ENCODE results near the gene PAX7.

The PAX7 gene

DNA sequence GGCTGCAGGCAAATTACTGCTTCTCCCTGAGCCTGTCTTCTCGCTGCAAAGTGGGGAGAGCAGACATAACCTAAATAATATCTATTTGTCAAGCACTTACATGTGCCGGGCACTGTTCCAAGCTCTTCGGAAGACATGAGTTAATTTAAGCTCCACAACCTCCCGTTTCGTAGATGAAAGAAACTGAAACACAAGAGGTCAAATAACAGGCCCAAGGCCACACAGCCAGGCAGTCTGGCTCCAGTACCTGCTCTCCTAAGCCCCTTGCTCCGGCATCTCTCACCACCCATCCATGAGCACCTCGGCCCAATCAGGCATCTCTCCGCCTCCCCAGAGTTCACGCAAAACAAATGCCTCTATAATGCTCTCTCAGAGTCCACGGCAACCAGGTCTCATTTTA lies 163.4 kb downstream of the PAX7 start:
- Histone ChIP-seq H3K4me3 (replicated peaks; ENCODE audit: low read depth, low read length) (no peak overlapping the region), H3K27me3 (replicated peaks; ENCODE audit: control insufficient read depth, insufficient read depth, low read length) (no peaks in the 10 kb centered on the region; the same call in 1 of the 2 replicates), H3K36me3 (ENCODE audit: control insufficient read depth, insufficient read depth, low read length) (no peaks in the 10 kb centered on the region)
- DNase-seq (ENCODE audit: extremely low read depth, insufficient read length), result no peak
- TF ChIP-seq, protein P1, sequence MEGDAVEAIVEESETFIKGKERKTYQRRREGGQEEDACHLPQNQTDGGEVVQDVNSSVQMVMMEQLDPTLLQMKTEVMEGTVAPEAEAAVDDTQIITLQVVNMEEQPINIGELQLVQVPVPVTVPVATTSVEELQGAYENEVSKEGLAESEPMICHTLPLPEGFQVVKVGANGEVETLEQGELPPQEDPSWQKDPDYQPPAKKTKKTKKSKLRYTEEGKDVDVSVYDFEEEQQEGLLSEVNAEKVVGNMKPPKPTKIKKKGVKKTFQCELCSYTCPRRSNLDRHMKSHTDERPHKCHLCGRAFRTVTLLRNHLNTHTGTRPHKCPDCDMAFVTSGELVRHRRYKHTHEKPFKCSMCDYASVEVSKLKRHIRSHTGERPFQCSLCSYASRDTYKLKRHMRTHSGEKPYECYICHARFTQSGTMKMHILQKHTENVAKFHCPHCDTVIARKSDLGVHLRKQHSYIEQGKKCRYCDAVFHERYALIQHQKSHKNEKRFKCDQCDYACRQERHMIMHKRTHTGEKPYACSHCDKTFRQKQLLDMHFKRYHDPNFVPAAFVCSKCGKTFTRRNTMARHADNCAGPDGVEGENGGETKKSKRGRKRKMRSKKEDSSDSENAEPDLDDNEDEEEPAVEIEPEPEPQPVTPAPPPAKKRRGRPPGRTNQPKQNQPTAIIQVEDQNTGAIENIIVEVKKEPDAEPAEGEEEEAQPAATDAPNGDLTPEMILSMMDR (IDR thresholded peaks at IDR 0.05; ENCODE audit: insufficient read depth, low read length, poor library complexity, severe bottlenecking), result no peak

DNA sequence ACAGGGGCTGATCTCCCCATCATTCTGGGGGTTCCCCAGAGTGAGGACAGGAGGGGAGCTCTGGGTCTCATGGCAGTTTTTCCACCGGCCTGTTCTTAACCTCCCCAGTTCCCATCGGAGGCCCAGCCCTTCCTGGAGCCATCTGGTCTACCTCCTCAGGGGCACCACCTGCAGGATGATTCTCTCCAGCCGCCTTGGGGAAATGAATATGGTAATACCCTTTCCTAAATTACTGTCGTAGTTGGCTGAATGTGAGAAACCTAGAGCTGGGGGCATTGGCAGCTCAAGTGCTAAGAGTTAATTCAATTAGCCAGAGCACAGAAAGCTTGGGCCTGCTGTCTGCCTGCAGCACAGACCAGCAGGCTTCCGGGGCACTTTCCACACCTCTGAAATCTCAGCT lies 163.9 kb downstream of the PAX7 start:
- H3K27me3 ChIP-seq (replicated peaks; ENCODE audit: control insufficient read depth, insufficient read depth, low read length), result no peaks in the 10 kb centered on the region; the same call in 1 of the 2 replicates
- TF ChIP-seq, protein P1 (IDR thresholded peaks at IDR 0.05; ENCODE audit: insufficient read depth, low read length, poor library complexity, severe bottlenecking), result no peak
- no peak overlapping the region for H3K4me3 ChIP-seq (replicated peaks; ENCODE audit: low read depth, low read length)
- no peaks in the 10 kb centered on the region for H3K36me3 ChIP-seq (ENCODE audit: control insufficient read depth, insufficient read depth, low read length)
- no peak for DNase-seq (ENCODE audit: extremely low read depth, insufficient read length)

DNA sequence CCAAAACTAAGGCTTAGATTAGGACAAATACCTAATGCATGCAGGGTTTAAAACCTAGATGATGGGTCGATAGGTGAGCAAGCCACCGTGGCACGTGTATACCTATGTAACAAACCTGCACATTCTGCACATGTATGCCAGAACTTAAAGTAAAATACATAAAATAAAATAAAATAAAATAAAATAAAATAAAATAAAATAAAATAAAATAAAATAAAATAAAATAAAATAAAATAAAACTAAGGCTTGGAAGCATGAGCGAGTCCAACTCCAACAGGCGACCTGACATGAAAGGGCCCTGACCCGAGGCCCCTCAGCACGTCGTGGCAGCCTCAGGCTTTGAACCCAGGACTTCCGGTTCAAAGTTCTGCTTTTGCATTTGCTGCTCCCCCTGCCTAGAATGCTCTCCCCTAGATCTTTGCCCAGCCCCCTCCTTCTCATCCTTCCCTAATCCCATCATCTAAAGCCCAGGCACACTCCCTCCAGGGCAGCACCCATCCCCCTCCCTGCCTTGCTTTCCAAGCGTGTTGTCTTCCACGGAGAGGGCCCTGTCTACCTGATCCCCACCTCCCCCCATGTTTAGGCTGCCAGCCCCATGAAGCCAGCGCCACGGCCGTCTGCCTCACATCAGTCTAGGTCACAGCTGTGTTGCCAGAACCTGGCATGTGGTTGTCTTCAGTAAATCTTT lies 164.5 kb downstream of the PAX7 start:
- H3K36me3 ChIP-seq (ENCODE audit: control insufficient read depth, insufficient read depth, low read length), result no peaks in the 10 kb centered on the region
- DNase-seq (ENCODE audit: extremely low read depth, insufficient read length), result no peak
- TF ChIP-seq, protein P1 (IDR thresholded peaks at IDR 0.05; ENCODE audit: insufficient read depth, low read length, poor library complexity, severe bottlenecking), result no peak
- no peak overlapping the region for H3K4me3 ChIP-seq (replicated peaks; ENCODE audit: low read depth, low read length)
- no peaks in the 10 kb centered on the region; the same call in 1 of the 2 replicates for H3K27me3 ChIP-seq (replicated peaks; ENCODE audit: control insufficient read depth, insufficient read depth, low read length)

DNA sequence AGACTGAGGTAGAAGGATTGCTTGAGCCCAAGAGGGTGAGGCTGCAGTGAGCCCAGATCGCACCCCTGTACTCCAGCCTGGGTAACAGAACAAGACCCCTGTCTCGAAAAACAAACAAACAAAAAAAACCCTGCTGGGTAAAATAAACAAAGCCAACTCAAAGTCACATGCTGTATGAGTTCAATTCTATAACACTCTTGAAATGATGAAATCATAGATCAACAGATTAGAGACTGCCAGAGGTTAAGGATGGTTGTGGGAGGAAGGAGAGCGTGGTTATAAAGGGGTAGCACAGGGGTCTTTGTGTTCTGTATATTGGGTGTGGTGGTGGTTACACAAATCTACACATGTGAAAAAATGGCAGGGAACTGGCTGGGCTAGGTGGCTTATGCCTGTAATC lies 166.3 kb downstream of the PAX7 start:
- TF ChIP-seq, protein P1 (IDR thresholded peaks at IDR 0.05; ENCODE audit: insufficient read depth, low read length, poor library complexity, severe bottlenecking), result no peak

More for the DNA sequence above, 166.3 kb downstream of the PAX7 start:
- Histone ChIP-seq H3K4me3 (replicated peaks; ENCODE audit: low read depth, low read length) (no peak overlapping the region), H3K36me3 (ENCODE audit: control insufficient read depth, insufficient read depth, low read length) (no peaks in the 10 kb centered on the region), H3K27me3 (replicated peaks; ENCODE audit: control insufficient read depth, insufficient read depth, low read length) (no peaks in the 10 kb centered on the region; the same call in 1 of the 2 replicates)
- no peak for DNase-seq (ENCODE audit: extremely low read depth, insufficient read length)

Data from GM06990 (cell line).